ENCODE measurements around the gene TUBB. TPM values are rescaled to one million over a fixed set of nuclear protein-coding genes. Genes with fewer than 3 reads are reported as not detected.

Gene TUBB
- total RNA-seq, 1 donor from 2014 or later = 136 TPM

DNA sequence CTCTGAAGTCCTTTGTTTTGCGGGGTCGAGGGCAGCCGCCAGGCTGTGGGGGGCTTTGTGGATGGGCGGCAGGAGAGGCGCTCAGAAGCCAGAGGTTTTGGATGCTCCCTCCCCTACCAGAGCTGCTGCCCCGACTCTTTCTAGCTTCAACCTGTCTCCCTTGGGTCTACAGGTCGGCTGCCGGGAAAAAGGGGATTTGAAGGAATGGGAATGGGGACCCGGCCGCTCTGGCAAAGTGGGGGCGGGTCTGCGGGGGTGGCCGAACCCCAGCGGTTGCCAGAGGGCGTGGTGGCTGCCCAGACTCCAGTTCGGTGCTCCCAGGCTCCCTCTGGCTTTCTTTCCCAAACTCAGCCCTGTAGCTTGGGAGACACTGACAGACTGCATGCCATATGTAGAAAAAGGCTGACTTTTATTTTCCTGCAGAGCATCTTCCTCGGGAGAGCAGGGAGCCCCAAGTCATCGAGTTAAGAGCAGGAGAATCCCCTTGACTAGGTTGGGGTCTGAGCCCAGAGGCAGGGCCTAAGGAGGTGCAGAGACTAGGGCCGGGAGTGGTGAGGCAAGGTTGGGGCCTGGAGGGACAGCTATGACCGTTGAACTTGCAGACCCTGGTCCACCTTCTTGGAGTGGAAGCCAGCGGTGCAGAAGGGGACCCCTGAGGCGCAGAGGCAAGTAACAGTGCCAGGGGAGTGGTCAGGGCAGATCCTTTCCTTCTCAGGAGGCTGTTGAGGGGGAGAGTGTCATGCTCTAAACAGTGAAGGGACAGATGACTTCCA, 32.3 kb upstream of the TUBB start:
- Histone ChIP-seq H3K4me3 (ENCODE audit: low read depth, low read length) (peak overlapping the region; percentile 76), H3K36me3 (ENCODE audit: control insufficient read depth, insufficient read depth, low read length) (peaks cover 6% of the 10 kb centered on the region), H3K27me3 (ENCODE audit: control insufficient read depth, insufficient read depth, low read length) (no peaks in the 10 kb centered on the region)
- FAIRE-seq (no peak), DNase-seq (ENCODE audit: low read depth) (no peak)
- TF ChIP-seq, protein P1, sequence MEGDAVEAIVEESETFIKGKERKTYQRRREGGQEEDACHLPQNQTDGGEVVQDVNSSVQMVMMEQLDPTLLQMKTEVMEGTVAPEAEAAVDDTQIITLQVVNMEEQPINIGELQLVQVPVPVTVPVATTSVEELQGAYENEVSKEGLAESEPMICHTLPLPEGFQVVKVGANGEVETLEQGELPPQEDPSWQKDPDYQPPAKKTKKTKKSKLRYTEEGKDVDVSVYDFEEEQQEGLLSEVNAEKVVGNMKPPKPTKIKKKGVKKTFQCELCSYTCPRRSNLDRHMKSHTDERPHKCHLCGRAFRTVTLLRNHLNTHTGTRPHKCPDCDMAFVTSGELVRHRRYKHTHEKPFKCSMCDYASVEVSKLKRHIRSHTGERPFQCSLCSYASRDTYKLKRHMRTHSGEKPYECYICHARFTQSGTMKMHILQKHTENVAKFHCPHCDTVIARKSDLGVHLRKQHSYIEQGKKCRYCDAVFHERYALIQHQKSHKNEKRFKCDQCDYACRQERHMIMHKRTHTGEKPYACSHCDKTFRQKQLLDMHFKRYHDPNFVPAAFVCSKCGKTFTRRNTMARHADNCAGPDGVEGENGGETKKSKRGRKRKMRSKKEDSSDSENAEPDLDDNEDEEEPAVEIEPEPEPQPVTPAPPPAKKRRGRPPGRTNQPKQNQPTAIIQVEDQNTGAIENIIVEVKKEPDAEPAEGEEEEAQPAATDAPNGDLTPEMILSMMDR (IDR thresholded peaks at IDR 0.05; ENCODE audit: insufficient read depth, low read length, severe bottlenecking) = no peak

DNA sequence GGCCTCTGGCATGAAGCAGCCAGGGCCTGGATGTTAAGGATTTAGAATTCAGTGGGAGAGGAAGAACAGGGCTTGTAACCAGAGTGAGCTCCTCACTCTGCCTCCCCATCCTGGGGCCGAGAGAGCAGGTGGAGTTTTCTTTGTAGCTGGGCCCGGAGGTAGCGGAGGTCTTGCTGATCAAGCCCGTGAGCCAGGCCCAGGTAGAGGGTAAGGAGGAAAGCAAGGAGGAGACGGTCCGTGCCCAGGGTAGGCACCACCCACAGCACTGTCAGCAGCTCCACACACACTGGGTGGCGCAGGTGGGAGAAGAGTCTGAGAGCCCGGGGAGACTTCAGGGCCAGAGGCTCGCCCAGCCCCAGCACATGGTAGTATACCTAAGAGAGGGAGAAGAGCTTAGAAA, 31.6 kb upstream of the TUBB start:
- TF ChIP-seq, protein P1 (IDR thresholded peaks at IDR 0.05; ENCODE audit: insufficient read depth, low read length, severe bottlenecking) = no peak
- Histone ChIP-seq H3K36me3 (ENCODE audit: control insufficient read depth, insufficient read depth, low read length) (peaks cover 5% of the 10 kb centered on the region), H3K4me3 (ENCODE audit: low read depth, low read length) (no peak overlapping the region), H3K27me3 (ENCODE audit: control insufficient read depth, insufficient read depth, low read length) (no peaks in the 10 kb centered on the region)
- DNase-seq (ENCODE audit: low read depth) (no peak), FAIRE-seq (no peak)

DNA sequence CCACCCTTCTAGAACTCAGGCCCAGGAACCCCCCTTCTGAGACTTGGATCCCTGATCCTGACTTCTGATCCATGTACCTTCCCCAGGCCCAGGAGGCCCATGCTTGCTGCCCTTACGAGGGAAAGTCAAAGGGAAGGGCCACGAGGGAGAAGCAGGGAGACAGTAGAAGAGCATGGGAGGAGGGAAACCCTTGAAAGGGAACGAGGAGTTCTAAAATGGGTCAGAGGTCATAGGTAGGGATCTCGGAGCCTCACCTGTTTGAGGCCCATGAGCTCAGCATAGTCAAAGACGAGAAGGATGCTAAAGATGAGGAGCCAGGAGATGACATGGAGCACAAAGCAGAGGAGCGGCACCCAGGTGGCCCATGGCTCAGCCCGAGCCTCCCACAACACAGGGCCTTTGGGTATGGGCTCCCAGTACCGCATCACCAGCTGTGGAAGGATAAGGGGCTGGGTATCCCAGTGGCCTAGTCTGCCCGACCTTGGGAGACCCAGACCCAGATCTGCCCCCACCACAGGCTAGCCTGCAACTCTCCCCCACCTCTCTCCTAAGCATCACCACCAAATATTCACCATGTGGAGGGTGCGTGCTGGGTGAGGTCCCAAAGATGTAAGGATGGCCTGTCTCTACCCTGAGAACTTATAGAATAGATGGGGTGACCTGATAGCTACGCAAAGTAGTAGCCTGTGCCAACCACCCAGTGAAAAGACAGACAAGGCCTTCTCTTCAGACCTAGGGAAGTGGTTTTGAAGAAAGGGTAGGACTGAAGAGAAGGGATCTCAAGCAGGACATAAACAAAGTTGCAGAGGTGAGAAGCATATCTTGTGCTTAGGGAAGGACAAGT, 30.9 kb upstream of the TUBB start:
- no peak overlapping the region for H3K4me3 ChIP-seq (ENCODE audit: low read depth, low read length)
- FAIRE-seq (no peak), DNase-seq (ENCODE audit: low read depth) (no peak)
- peaks cover 3% of the 10 kb centered on the region for H3K36me3 ChIP-seq (ENCODE audit: control insufficient read depth, insufficient read depth, low read length)
- TF ChIP-seq, protein P1 (IDR thresholded peaks at IDR 0.05; ENCODE audit: insufficient read depth, low read length, severe bottlenecking) = no peak
- H3K27me3 ChIP-seq (ENCODE audit: control insufficient read depth, insufficient read depth, low read length) = no peaks in the 10 kb centered on the region

DNA sequence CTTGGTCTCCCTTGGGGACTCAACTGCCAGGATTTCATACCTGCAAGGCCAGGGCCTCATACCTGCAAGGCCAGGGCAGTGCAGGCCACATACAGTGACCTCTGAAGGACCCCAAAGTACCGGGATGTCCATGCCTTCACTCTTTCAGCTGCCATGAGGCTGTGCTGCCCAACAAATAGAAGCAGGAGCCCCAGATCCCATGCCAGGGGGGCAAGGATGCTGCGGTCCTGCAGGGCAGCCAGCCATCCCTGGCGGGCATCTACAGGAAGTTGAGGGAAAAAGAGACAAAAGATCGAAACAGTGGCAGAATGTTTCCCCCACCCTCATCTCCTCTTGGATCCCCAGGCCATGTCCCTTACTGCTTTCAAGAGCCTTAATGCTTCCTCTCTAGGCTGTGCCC, 30.2 kb upstream of the TUBB start:
- peaks cover 3% of the 10 kb centered on the region for H3K36me3 ChIP-seq (ENCODE audit: control insufficient read depth, insufficient read depth, low read length)
- TF ChIP-seq, protein P1 (IDR thresholded peaks at IDR 0.05; ENCODE audit: insufficient read depth, low read length, severe bottlenecking) = no peak
- H3K27me3 ChIP-seq (ENCODE audit: control insufficient read depth, insufficient read depth, low read length) = no peaks in the 10 kb centered on the region
- H3K4me3 ChIP-seq (ENCODE audit: low read depth, low read length) = peak overlapping the region; percentile 68
- DNase-seq (ENCODE audit: low read depth) (no peak), FAIRE-seq (no peak)

DNA sequence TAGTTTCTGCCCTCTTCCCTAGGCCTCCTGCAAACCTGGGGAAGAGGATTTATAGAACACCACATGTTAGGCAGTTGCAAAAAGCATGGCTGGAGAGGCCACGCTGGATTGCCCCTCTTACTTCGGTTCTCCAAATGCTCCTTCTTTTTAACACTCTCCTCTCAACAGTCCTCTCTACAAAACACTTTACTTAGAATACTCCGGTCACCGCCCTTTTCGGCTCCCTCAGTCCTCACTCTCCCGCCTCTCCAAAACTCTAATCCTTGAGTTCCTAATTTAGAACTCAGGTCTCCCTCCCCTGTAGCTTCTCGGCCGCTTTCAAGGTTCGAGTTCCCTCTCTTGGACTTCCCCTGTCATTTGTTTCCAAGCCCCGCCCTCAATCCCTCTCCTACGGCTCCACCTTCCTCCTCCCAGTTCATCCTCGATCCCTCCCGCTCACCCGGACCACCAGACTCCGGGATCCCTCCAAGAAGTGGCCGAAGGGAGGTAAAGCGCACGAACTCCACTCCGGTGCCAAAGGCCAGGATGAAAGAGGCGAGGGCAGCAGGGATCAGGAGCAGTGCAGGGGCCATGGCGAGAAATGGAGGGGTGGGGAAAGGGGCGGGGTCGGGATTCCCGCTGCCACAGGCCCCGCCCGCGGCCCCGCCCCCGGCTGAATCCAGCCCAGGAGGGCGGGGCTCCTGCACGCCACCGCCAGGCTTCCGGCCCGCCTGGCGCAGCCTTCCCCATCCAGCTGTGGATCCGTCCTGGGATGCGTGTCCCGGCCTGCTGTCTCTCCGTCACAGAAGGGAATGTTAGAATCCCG, 29.5 kb upstream of the TUBB start, which contains the start of gene NRM:
TSS of gene NRM (minus strand) at position 582 of the 805 bp plus-strand sequence. CDS start at position 572, 10 bp downstream.
- H3K36me3 ChIP-seq (ENCODE audit: control insufficient read depth, insufficient read depth, low read length) = peaks cover 2% of the 10 kb centered on the region
- no peaks in the 10 kb centered on the region for H3K27me3 ChIP-seq (ENCODE audit: control insufficient read depth, insufficient read depth, low read length)
- FAIRE-seq (no peak), DNase-seq (ENCODE audit: low read depth) (peak; percentile 86)
- TF ChIP-seq, protein P1 (IDR thresholded peaks at IDR 0.05; ENCODE audit: insufficient read depth, low read length, severe bottlenecking) = no peak
- peak within 1 kb of the TSS; percentile 68 for H3K4me3 ChIP-seq (ENCODE audit: low read depth, low read length)
